AG10803 (cell line): ENCODE measurements around the gene STOM.

ENCODE experiments used
- DNase-seq: peaks from one replicate; pipeline ENCODE4 v3.0.0; 2010; ENCODE audit warnings: low read depth
- H3K4me3 ChIP-seq: 2 replicates; pipeline ENCODE4 v1.5.1; 2011; ENCODE audit warnings: mild to moderate bottlenecking, low read length, control low read depth
- TF ChIP-seq, protein P1 (sequence below): conservative IDR thresholded peaks from 2 replicates; pipeline ENCODE4 v1.5.1; 2011; ENCODE audit warnings: mild to moderate bottlenecking, low read length, control low read depth, inconsistent platforms

The STOM gene

GRCh38 chr9:121371495-121372061 is 1.5 kb upstream of the STOM start:
- DNase-seq = no peak
- no peak overlapping the region for H3K4me3 ChIP-seq
- TF ChIP-seq, protein P1, sequence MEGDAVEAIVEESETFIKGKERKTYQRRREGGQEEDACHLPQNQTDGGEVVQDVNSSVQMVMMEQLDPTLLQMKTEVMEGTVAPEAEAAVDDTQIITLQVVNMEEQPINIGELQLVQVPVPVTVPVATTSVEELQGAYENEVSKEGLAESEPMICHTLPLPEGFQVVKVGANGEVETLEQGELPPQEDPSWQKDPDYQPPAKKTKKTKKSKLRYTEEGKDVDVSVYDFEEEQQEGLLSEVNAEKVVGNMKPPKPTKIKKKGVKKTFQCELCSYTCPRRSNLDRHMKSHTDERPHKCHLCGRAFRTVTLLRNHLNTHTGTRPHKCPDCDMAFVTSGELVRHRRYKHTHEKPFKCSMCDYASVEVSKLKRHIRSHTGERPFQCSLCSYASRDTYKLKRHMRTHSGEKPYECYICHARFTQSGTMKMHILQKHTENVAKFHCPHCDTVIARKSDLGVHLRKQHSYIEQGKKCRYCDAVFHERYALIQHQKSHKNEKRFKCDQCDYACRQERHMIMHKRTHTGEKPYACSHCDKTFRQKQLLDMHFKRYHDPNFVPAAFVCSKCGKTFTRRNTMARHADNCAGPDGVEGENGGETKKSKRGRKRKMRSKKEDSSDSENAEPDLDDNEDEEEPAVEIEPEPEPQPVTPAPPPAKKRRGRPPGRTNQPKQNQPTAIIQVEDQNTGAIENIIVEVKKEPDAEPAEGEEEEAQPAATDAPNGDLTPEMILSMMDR = no peak

- no peak for DNase-seq
- TF ChIP-seq, protein P1 = no peak
- H3K4me3 ChIP-seq = peak overlapping the region; percentile 77
These were observed 1.3 kb downstream of the STOM start for GRCh38 chr9:121368745-121369144.

GRCh38 chr9:121368138-121368522 is 1.9 kb downstream of the STOM start:
- TF ChIP-seq, protein P1 = no peak
- no peak for DNase-seq
- peak overlapping the region; percentile 77 for H3K4me3 ChIP-seq

DNA sequence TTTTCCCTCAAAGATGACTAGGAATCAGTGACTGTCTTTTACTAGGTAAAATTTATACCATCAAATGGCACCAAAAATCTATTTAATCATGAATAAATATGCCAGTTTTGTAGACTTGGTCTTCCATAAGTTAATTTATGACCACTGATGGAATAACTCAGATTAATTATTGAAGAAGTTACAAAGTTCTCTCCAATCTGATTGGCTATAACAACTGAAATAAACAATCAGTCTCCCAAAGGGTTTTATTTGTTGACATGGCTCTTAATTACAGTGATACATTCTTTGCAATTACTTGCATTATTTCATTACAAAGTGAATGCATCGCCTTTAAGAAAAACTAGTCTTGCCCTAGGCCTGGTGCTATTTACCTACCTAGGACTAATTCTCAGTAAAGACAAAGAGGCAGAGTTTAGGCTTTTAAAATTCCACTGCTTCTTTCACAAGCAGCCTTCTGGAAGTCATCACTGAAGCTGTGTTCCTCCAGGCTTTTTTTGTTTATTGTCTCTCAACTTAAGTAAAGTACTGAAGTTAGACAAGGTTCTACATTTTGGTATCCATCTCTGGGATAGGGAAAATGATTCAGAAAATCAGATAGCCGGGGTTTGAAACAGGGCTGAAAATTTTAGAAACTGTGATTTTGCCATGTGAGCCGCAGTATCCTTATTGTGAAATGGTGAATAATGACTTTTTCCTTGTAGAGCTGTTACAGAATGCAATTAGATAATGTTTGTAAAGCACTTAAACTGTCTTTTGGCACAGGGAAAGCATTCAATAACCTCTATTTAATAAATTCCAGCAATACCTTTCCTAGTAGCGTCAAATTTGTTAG is 2.5 kb downstream of the STOM start:
- TF ChIP-seq, protein P1 = no peak
- H3K4me3 ChIP-seq = peak overlapping the region; percentile 77
- DNase-seq = peak; percentile 72

GRCh38 chr9:121366611-121367192 is 3.3 kb downstream of the STOM start:
- DNase-seq = no peak
- TF ChIP-seq, protein P1 = no peak
- no peak overlapping the region for H3K4me3 ChIP-seq

DNA sequence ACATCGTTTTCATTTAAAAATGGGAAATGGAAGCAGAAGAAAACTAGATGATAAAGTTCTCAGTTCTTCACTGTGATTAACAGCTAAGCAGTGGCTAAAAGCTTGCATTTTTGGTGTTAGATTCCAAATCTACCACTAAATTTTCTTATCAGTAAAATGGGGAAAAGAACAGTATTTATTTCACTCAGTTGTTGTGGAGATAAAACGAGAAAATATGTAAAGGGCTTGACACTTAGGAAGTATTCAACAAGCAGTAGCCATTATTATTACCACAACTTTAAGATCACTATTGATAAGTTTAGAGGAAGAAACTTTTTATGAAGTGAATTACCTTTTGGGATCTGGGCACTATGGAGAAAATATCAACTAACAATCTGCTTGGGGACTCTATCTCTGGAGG is 4.5 kb downstream of the STOM start:
- TF ChIP-seq, protein P1 = no peak
- DNase-seq = no peak
- H3K4me3 ChIP-seq = no peak overlapping the region
